Measurements from ENCODE around the gene PUSL1.
A peak's percentile ranks its signal among the peaks of the same experiment; 100 is the strongest.

PUSL1 gene

DNA sequence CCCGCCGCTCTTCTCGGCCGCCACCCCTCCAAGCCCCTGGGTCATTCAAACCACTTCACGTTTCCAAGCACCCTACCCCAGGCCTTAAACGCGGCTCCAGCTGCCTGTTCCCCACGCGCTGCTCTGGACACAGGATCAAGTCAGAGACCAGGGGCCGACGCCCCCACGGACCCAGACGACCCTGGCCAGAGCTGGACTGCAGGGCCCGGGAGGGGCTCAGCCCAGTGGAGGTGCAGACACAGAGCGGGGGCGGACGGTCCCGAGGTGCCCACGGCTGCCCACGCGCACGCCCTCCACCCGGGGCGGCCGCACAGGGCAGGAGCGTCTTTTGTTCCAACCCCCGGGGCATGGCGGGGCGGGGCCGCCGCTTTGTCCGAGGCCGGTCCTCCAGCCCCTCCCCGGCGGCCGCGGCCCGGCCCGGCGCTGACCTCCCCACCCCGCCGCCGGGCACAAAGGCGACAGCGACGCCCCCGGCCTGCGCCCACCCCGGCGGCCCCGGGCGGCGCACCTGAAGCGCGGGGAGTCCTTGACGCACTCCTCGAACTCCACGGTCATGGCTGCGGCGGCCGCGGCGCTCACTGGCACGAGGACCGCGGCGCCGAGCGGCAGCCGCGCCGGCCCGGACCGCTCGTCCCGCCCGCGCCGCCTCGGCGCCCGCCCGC is 1.0 kb upstream of the PUSL1 start:
- DNase-seq (ENCODE audit: insufficient read length, low spot score): no peak
- peak; percentile 59 for FAIRE-seq
- TF ChIP-seq POU2F2 (IDR thresholded peaks at IDR 0.05; ENCODE audit: low read depth, low read length) (no peak), PAX5 (IDR thresholded peaks at IDR 0.05; ENCODE audit: insufficient read depth, low read length, severe bottlenecking) (no peak), SPI1 (IDR thresholded peaks at IDR 0.05; ENCODE audit: low read depth, low read length) (no peak)

DNA sequence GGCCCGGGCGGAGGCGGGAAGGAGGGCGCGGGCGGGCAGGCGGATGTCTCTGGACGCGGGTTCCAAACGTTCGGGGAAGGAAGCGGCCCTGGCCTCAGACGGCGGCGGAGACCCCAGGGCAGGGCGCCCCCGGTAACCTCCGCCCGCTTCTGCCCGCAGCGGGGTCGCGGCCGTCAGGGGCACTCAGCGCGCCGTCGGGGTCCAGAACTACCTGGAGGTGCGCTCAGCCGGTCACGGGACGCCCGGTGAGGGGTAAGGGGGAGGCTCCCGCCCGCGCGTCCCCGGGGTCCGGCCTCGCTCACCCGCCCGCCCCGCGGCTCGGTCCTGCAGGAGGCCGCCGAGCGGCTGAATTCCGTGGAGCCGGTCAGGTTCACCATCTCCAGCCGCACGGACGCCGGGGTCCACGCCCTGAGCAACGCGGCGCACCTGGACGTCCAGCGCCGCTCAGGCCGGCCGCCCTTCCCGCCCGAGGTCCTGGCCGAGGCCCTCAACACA is 406 bp downstream of the PUSL1 start:
- DNase-seq (ENCODE audit: insufficient read length, low spot score): no peak
- TF ChIP-seq SPI1 (IDR thresholded peaks at IDR 0.05; ENCODE audit: low read depth, low read length): no peak
- no peak for FAIRE-seq

GRCh38 chr1:1309251-1310108 is 1.1 kb downstream of the PUSL1 start:
- TF ChIP-seq POLR2AphosphoS5 (IDR thresholded peaks at IDR 0.05; ENCODE audit: low read depth, low read length) (peak; percentile 8; the same call in 1 of the 2 replicates), POLR2A (IDR thresholded peaks at IDR 0.05; ENCODE audit: low read depth, low read length) (no peak), TAF1 (IDR thresholded peaks at IDR 0.05; ENCODE audit: low read depth, low read length) (no peak), SPI1 (IDR thresholded peaks at IDR 0.05; ENCODE audit: low read depth, low read length) (no peak), PAX5 (IDR thresholded peaks at IDR 0.05; ENCODE audit: insufficient read depth, low read length, severe bottlenecking) (no peak), POU2F2 (IDR thresholded peaks at IDR 0.05; ENCODE audit: low read depth, low read length) (no peak)
- no peak for DNase-seq (ENCODE audit: insufficient read length, low spot score)
- FAIRE-seq: no peak

- TF ChIP-seq POLR2AphosphoS5 (IDR thresholded peaks at IDR 0.05; ENCODE audit: low read depth, low read length) (0 out of 2 replicates have a peak, but pooled peaks have one; percentile 6), POLR2A (IDR thresholded peaks at IDR 0.05; ENCODE audit: low read depth, low read length) (no peak)
- no peak for DNase-seq (ENCODE audit: insufficient read length, low spot score)
- FAIRE-seq: no peak
These were observed 1.6 kb downstream of the PUSL1 start for GRCh38 chr1:1310109-1310385.

- no peak for FAIRE-seq
- TF ChIP-seq POU2F2 (IDR thresholded peaks at IDR 0.05; ENCODE audit: low read depth, low read length): no peak
- no peak; the same call in 1 of the 2 replicates for TF ChIP-seq POLR2A (IDR thresholded peaks at IDR 0.05; ENCODE audit: low read depth, low read length)
- no peak for TF ChIP-seq POLR2AphosphoS5 (IDR thresholded peaks at IDR 0.05; ENCODE audit: low read depth, low read length)
- no peak for TF ChIP-seq PAX5 (IDR thresholded peaks at IDR 0.05; ENCODE audit: insufficient read depth, low read length, severe bottlenecking)
- TF ChIP-seq TAF1 (IDR thresholded peaks at IDR 0.05; ENCODE audit: low read depth, low read length): no peak
- TF ChIP-seq SPI1 (IDR thresholded peaks at IDR 0.05; ENCODE audit: low read depth, low read length): no peak
- no peak for DNase-seq (ENCODE audit: insufficient read length, low spot score)
These were observed 2.2 kb downstream of the PUSL1 start for GRCh38 chr1:1310476-1311053.

- no peak for FAIRE-seq
- no peak for TF ChIP-seq POLR2A (IDR thresholded peaks at IDR 0.05; ENCODE audit: low read depth, low read length)
- no peak for TF ChIP-seq PAX5 (IDR thresholded peaks at IDR 0.05; ENCODE audit: insufficient read depth, low read length, severe bottlenecking)
- peak; percentile 46; the same call in 1 of the 2 replicates for TF ChIP-seq POLR2AphosphoS5 (IDR thresholded peaks at IDR 0.05; ENCODE audit: low read depth, low read length)
- no peak for DNase-seq (ENCODE audit: insufficient read length, low spot score)
These were observed 3.0 kb downstream of the PUSL1 start for GRCh38 chr1:1311107-1312104.

GRCh38 chr1:1312450-1313314 is 4.3 kb downstream of the PUSL1 start:
- DNase-seq (ENCODE audit: insufficient read length, low spot score) (no peak), FAIRE-seq (no peak)
- TF ChIP-seq POLR2AphosphoS5 (IDR thresholded peaks at IDR 0.05; ENCODE audit: low read depth, low read length) (no peak; the same call in 1 of the 2 replicates), SPI1 (IDR thresholded peaks at IDR 0.05; ENCODE audit: low read depth, low read length) (no peak), POLR2A (IDR thresholded peaks at IDR 0.05; ENCODE audit: low read depth, low read length) (no peak), POU2F2 (IDR thresholded peaks at IDR 0.05; ENCODE audit: low read depth, low read length) (no peak), TAF1 (IDR thresholded peaks at IDR 0.05; ENCODE audit: low read depth, low read length) (no peak), PAX5 (IDR thresholded peaks at IDR 0.05; ENCODE audit: insufficient read depth, low read length, severe bottlenecking) (no peak)

DNA sequence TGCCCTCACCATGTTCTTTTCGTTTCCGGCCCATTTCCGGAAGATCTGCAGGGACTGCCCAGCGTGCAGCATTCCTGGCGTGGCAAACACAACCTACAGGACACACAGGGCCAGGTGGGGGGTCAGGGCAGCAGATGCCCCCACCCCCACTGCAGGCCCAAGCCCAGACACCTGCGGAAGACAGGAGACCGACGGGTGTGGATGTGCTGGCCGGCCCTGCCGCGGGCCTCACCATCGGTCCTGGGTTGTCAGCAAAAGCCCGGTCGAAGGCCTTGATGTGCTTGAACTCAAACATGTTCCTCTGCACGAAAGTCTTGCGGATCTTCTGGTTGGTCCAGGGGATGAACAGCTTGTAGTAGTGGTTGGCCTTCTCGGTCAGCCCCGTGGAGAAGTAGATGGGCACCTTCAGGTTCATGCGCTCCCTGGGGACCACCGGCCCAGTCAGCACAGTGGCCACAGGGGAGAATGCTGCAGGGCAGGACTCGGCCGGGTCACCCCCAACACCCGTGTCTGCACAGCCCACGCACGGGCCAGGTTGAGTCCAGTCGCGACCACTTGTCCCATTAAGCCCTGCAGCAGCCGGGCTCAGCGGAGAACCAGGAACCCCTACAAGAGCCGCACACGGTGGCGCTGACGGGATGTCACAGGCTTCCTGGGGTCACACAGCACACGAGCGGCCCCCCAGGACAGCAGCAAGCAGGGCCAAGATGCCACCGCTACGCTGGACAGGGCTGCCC is 5.3 kb downstream of the PUSL1 start:
- TF ChIP-seq POU2F2 (IDR thresholded peaks at IDR 0.05; ENCODE audit: low read depth, low read length) (no peak), SPI1 (IDR thresholded peaks at IDR 0.05; ENCODE audit: low read depth, low read length) (no peak), POLR2A (IDR thresholded peaks at IDR 0.05; ENCODE audit: low read depth, low read length) (no peak)
- no peak for FAIRE-seq
- DNase-seq (ENCODE audit: insufficient read length, low spot score): no peak
